Neural progenitor cell (in vitro differentiated cells): ENCODE data around the gene RHPN2. TPM values are rescaled to one million over a fixed set of nuclear protein-coding genes. Genes with fewer than 3 reads are reported as not detected.
"Not testable (repeated sequence)": the region's sequence is repeated elsewhere in the genome, so short reads cannot be mapped to it uniquely, and the experiment has no call there.

Source experiments
- DNase-seq: peaks from one replicate; pipeline ENCODE4 v3.0.0-alpha.2; 2016; ENCODE audit warnings: low spot score
- H2AFZ ChIP-seq: fragments of 200-600 bp; sonication (generic); replicated peaks from 2 replicates; pipeline ENCODE4 v1.6.1; 2016; ENCODE audit warnings: antibody characterized with exemption
- H3F3A ChIP-seq: fragments of 200-600 bp; sonication (generic); 2 replicates; pipeline ENCODE4 v1.6.1; 2016; ENCODE audit warnings: antibody characterized with exemption, low read depth
- H3K27ac ChIP-seq: fragments of 200-600 bp; sonication (generic); 2 replicates; pipeline ENCODE4 v1.5.1; 2016; ENCODE audit warnings: mild to moderate bottlenecking
- H3K27me3 ChIP-seq: fragments of 200-600 bp; sonication (generic); 2 replicates; pipeline ENCODE4 v1.6.1; 2016; ENCODE audit warnings: mild to moderate bottlenecking, moderate library complexity
- H3K36me3 ChIP-seq: fragments of 200-600 bp; sonication (generic); 2 replicates; pipeline ENCODE4 v1.5.1; 2016
- H3K4me1 ChIP-seq: fragments of 200-600 bp; sonication (generic); 2 replicates; pipeline ENCODE4 v1.6.1; 2016; ENCODE audit warnings: mixed run types
- H3K4me2 ChIP-seq: fragments of 200-600 bp; sonication (generic); 2 replicates; pipeline ENCODE4 v1.6.1; 2016
- H3K4me3 ChIP-seq: fragments of 200-600 bp; sonication (generic); 2 replicates; pipeline ENCODE4 v1.5.1; 2016
- H3K79me2 ChIP-seq: fragments of 200-600 bp; sonication (generic); 2 replicates; pipeline ENCODE4 v1.6.1; 2016; ENCODE audit warnings: low read depth
- H3K9ac ChIP-seq: fragments of 200-600 bp; sonication (generic); 2 replicates; pipeline ENCODE4 v1.6.1; 2016
- H3K9me3 ChIP-seq: fragments of 200-600 bp; sonication (generic); 2 replicates; pipeline ENCODE4 v1.5.1; 2016; ENCODE audit warnings: low read depth
- H4K20me1 ChIP-seq: fragments of 200-600 bp; sonication (generic); 2 replicates; pipeline ENCODE4 v1.6.1; 2016; ENCODE audit warnings: low read depth
- H3K27ac Mint-ChIP-seq: 3 replicates; pipeline ENCODE4 v1.8.0; 2021; ENCODE audit warnings: mixed read lengths
- H3K27me3 Mint-ChIP-seq: 2 replicates; pipeline ENCODE4 v1.8.0; 2022; ENCODE audit warnings: low read depth, mild to moderate bottlenecking, inconsistent platforms, moderate library complexity, mixed read lengths; ENCODE audit not compliant: insufficient read depth
- H3K36me3 Mint-ChIP-seq: 3 replicates; pipeline ENCODE4 v1.8.0; 2021; ENCODE audit warnings: mixed read lengths
- H3K4me1 Mint-ChIP-seq: 3 replicates; pipeline ENCODE4 v1.8.0; 2021; ENCODE audit warnings: mixed read lengths
- H3K4me3 Mint-ChIP-seq: 3 replicates; pipeline ENCODE4 v1.8.0; 2021; ENCODE audit warnings: mild to moderate bottlenecking, moderate library complexity, mixed read lengths
- H3K9me3 Mint-ChIP-seq: 3 replicates; pipeline ENCODE4 v1.8.0; 2020; ENCODE audit warnings: mixed read lengths
- EZH2 ChIP-seq: fragments of 200-600 bp; sonication (generic); IDR thresholded peaks from 2 replicates; pipeline ENCODE4 v1.6.1; 2017; ENCODE audit warnings: antibody characterized with exemption, mild to moderate bottlenecking, moderate library complexity
- EZH2phosphoT487 ChIP-seq: fragments of 200-600 bp; sonication (generic); IDR thresholded peaks from 2 replicates; pipeline ENCODE4 v1.6.1; 2017; ENCODE audit warnings: antibody characterized with exemption
- total RNA-seq: library from RNA; depleted of rRNA; stranded (reverse); fragments of >200 nt; gene quantifications from 2 replicates; pipeline ENCODE4 v1.2.3, GENCODE V29; 2015; ENCODE audit warnings: low replicate concordance
- TF ChIP-seq, protein P1 (sequence below): fragments of 200-600 bp; sonication (generic); IDR thresholded peaks from 2 replicates; pipeline ENCODE4 v1.5.1; 2017; ENCODE audit warnings: antibody characterized with exemption, mild to moderate bottlenecking

The RHPN2 gene
- total RNA-seq, 1 donor from 2014 or later, result 27.0 TPM

DNA sequence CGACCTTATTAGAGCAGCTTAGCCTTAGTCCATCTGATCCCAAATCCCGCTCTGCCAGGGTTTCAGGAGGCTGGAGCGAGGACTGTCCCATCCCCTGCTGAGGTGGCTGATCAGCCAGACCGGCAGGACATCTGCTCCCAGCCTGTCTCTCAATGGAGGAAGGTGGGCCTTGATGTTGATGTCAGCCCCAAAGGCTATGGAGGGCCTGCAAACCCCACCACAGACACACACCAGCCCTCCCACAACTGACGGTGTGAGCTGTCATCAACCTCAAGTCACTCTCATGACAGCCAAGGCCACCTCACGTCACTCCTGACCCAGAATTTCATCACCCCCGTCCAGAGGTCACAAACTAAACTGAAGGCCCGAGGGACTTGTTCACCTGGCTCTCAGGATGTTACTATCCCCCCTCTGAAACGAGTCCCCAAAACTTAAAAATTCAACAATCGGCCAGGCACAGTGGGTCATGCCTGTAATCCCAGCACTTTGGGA is 25.5 kb downstream of the RHPN2 start:
- H3K9ac ChIP-seq, result no peak overlapping the region
- H3K27me3 Mint-ChIP-seq, result no peaks in the 10 kb centered on the region
- no peak for DNase-seq
- H3K9me3 ChIP-seq, result no peaks in the 10 kb centered on the region
- peaks cover 64% of the 10 kb centered on the region for H3K79me2 ChIP-seq
- H3K27ac ChIP-seq, result peak overlapping the region; percentile 37
- H3K4me3 ChIP-seq, result no peak overlapping the region
- H3K4me3 Mint-ChIP-seq, result no peak overlapping the region
- H3K27ac Mint-ChIP-seq, result no peak overlapping the region
- peaks cover 11% of the 10 kb centered on the region for H3K36me3 Mint-ChIP-seq
- peaks cover 8% of the 10 kb centered on the region for H4K20me1 ChIP-seq
- no peaks in the 10 kb centered on the region for H3K36me3 ChIP-seq
- H3K4me1 Mint-ChIP-seq, result peaks cover 11% of the 10 kb centered on the region
- peaks cover 6% of the 10 kb centered on the region for H3K4me1 ChIP-seq
- no peak overlapping the region for H2AFZ ChIP-seq
- H3K27me3 ChIP-seq, result no peaks in the 10 kb centered on the region
- no peaks in the 10 kb centered on the region for H3K9me3 Mint-ChIP-seq
- peaks cover 8% of the 10 kb centered on the region for H3F3A ChIP-seq
- TF ChIP-seq EZH2, result no peak
- no peak for TF ChIP-seq EZH2phosphoT487
- TF ChIP-seq, protein P1, sequence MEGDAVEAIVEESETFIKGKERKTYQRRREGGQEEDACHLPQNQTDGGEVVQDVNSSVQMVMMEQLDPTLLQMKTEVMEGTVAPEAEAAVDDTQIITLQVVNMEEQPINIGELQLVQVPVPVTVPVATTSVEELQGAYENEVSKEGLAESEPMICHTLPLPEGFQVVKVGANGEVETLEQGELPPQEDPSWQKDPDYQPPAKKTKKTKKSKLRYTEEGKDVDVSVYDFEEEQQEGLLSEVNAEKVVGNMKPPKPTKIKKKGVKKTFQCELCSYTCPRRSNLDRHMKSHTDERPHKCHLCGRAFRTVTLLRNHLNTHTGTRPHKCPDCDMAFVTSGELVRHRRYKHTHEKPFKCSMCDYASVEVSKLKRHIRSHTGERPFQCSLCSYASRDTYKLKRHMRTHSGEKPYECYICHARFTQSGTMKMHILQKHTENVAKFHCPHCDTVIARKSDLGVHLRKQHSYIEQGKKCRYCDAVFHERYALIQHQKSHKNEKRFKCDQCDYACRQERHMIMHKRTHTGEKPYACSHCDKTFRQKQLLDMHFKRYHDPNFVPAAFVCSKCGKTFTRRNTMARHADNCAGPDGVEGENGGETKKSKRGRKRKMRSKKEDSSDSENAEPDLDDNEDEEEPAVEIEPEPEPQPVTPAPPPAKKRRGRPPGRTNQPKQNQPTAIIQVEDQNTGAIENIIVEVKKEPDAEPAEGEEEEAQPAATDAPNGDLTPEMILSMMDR, result no peak
- H3K4me2 ChIP-seq, result no peak overlapping the region

DNA sequence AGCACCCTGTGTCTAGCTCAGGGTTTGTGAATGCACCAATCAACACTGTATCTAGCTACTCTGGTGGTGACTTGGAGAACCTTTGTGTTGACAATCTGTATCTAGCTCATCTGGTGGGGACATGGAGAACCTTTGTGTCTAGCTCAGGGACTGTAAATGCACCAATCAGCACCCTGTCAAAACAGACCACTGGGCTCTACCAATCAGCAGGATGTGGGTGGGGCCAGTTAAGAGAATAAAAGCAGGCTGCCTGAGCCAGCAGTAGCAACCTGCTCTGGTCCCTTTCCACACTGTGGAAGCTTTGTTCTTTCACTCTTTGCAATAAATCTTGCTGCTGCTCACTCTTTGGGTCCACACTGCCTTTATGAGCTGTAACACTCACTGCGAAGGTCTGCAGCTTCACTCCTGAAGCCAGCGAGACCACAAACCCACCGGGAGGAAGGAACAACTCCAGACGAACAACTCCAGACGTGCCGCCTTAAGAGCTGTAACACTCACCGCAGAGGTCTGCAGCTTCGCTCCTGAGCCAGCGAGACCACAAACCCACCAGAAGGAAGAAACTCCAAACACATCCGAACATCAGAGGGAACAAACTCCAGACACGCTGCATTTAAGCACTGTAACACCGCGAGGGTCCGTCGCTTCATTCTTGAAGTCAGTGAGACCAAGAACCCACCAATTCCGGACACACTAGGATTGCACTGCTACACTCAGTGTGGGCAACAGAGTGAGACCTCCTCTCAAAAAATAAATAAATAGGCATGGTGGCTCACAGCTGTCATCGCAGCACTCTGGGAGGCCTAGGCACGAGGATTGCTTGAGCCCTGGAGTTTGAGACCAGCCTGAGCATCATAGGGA is 27.3 kb downstream of the RHPN2 start:
- not testable (repeated sequence) for H3K9me3 ChIP-seq, DNase-seq, H3K4me3 Mint-ChIP-seq, H3K9ac ChIP-seq, H3K4me3 ChIP-seq, H3K27me3 Mint-ChIP-seq, H2AFZ ChIP-seq, H4K20me1 ChIP-seq, H3K27me3 ChIP-seq, H3K27ac ChIP-seq, H3K4me2 ChIP-seq, H3K9me3 Mint-ChIP-seq, H3K4me1 ChIP-seq, H3K36me3 ChIP-seq
- Mint-ChIP-seq H3K4me1 (peaks cover 11% of the 10 kb centered on the region), H3K27ac (peak overlapping the region; percentile 83), H3K36me3 (peaks cover 12% of the 10 kb centered on the region)
- Histone ChIP-seq H3F3A (peaks cover 16% of the 10 kb centered on the region), H3K79me2 (peaks cover 71% of the 10 kb centered on the region)

- not testable (repeated sequence) for H3K4me3 Mint-ChIP-seq, H3K9me3 ChIP-seq, H3K4me2 ChIP-seq, H3K27ac ChIP-seq, H3K4me1 ChIP-seq, H2AFZ ChIP-seq, H3K36me3 ChIP-seq, H3K27ac Mint-ChIP-seq, H3K9ac ChIP-seq, H3K9me3 Mint-ChIP-seq, H4K20me1 ChIP-seq, H3K4me3 ChIP-seq, H3K27me3 Mint-ChIP-seq, H3K27me3 ChIP-seq, DNase-seq
- peaks cover 11% of the 10 kb centered on the region for H3K4me1 Mint-ChIP-seq
- Histone ChIP-seq H3F3A (peaks cover 20% of the 10 kb centered on the region), H3K79me2 (peaks cover 70% of the 10 kb centered on the region)
- H3K36me3 Mint-ChIP-seq, result peaks cover 12% of the 10 kb centered on the region
Measured at GRCh38 chr19:33036370-33037167, 28.1 kb downstream of the RHPN2 start.

- no peak overlapping the region for H3K27ac Mint-ChIP-seq
- Histone ChIP-seq H3K27me3 (no peaks in the 10 kb centered on the region), H3K9me3 (no peaks in the 10 kb centered on the region), H3K4me2 (no peak overlapping the region), H4K20me1 (peaks cover 8% of the 10 kb centered on the region), H3K79me2 (peaks cover 71% of the 10 kb centered on the region), H3K4me1 (peaks cover 6% of the 10 kb centered on the region), H3K4me3 (no peak overlapping the region), H3K36me3 (no peaks in the 10 kb centered on the region), H2AFZ (no peak overlapping the region), H3K9ac (no peak overlapping the region), H3K27ac (no peak overlapping the region), H3F3A (peaks cover 20% of the 10 kb centered on the region)
- no peak overlapping the region for H3K4me3 Mint-ChIP-seq
- peaks cover 15% of the 10 kb centered on the region for H3K36me3 Mint-ChIP-seq
- H3K4me1 Mint-ChIP-seq, result peaks cover 11% of the 10 kb centered on the region
- DNase-seq, result no peak
- no peaks in the 10 kb centered on the region for H3K27me3 Mint-ChIP-seq
- TF ChIP-seq, protein P1, result no peak
- TF ChIP-seq EZH2 (no peak), EZH2phosphoT487 (no peak)
- peaks cover 4% of the 10 kb centered on the region for H3K9me3 Mint-ChIP-seq
Measured at GRCh38 chr19:33035461-33035860, 29.2 kb downstream of the RHPN2 start.
